ENCODE data around the gene DUSP8. TPM values are rescaled to one million over a fixed set of nuclear protein-coding genes. Genes with fewer than 3 reads are reported as not detected.
A peak's percentile ranks its signal among the peaks of the same experiment; 100 is the strongest.

The DUSP8 gene
- polyA plus RNA-seq, 3 donors from 2014 or later: 0.07 TPM; not detected in 2

GRCh38 chr11:1574933-1575242, 2.8 kb upstream of the DUSP8 start:
- peaks cover 10 to 24% (median 14%) of the 10 kb centered on the region in 3 donors for H3K27me3 Mint-ChIP-seq (ENCODE audit: low read depth in 3 of 3)
- no peak for DNase-seq
- H3K9me3 Mint-ChIP-seq: peaks cover 0 to 5% (median 1%) of the 10 kb centered on the region in 6 donors
- H3K36me3 Mint-ChIP-seq: peaks cover 0 to 6% (median 0%) of the 10 kb centered on the region in 3 donors
- H3K4me1 Mint-ChIP-seq: peaks cover 5 to 18% of the 10 kb centered on the region in 2 donors
- H3K27ac Mint-ChIP-seq: peak overlapping the region in 2 of 6 donors; percentile 16 to 45
- peak overlapping the region; percentile 27 to 61 (median 50) for H3K4me3 Mint-ChIP-seq

- Mint-ChIP-seq H3K9me3 (peaks cover 0 to 5% (median 1%) of the 10 kb centered on the region in 6 donors), H3K4me3 (peak overlapping the region; percentile 50 to 77 (median 76)), H3K27ac (peak overlapping the region; percentile 60 to 93 (median 88)), H3K36me3 (peaks cover 0 to 6% (median 0%) of the 10 kb centered on the region in 3 donors), H3K27me3 (ENCODE audit: low read depth in 3 of 3) (peaks cover 11 to 29% (median 19%) of the 10 kb centered on the region in 3 donors), H3K4me1 (peaks cover 5 to 21% of the 10 kb centered on the region in 2 donors)
- DNase-seq: peak; percentile 63 to 69 (median 64)
Observed at GRCh38 chr11:1574238-1574932, 2.3 kb upstream of the DUSP8 start.

GRCh38 chr11:1573903-1574237, 1.8 kb upstream of the DUSP8 start:
- Mint-ChIP-seq H3K4me3 (peak overlapping the region; percentile 40 to 77 (median 76)), H3K27ac (peak overlapping the region; percentile 60 to 93 (median 88)), H3K27me3 (ENCODE audit: low read depth in 3 of 3) (peaks cover 16 to 34% (median 18%) of the 10 kb centered on the region in 3 donors), H3K4me1 (peaks cover 5 to 25% of the 10 kb centered on the region in 2 donors), H3K36me3 (peaks cover 0 to 2% (median 0%) of the 10 kb centered on the region in 3 donors), H3K9me3 (peaks cover 0 to 4% (median under 1%) of the 10 kb centered on the region in 6 donors)
- DNase-seq: peak in 1 of 3 donors; percentile 21

GRCh38 chr11:1573077-1573902, 1.2 kb upstream of the DUSP8 start:
- Mint-ChIP-seq H3K27ac (peak overlapping the region; percentile 60 to 93 (median 88)), H3K27me3 (ENCODE audit: low read depth in 3 of 3) (peaks cover 20 to 37% (median 21%) of the 10 kb centered on the region in 3 donors), H3K4me3 (peak overlapping the region; percentile 57 to 77 (median 76)), H3K9me3 (peaks cover 0 to 2% (median 0%) of the 10 kb centered on the region in 6 donors), H3K4me1 (peaks cover 5 to 30% of the 10 kb centered on the region in 2 donors), H3K36me3 (no peaks in the 10 kb centered on the region)
- DNase-seq: peak; percentile 43 to 56 (median 49)

GRCh38 chr11:1571760-1572196, 293 bp downstream of the DUSP8 start:
- Mint-ChIP-seq H3K36me3 (no peaks in the 10 kb centered on the region), H3K9me3 (no peaks in the 10 kb centered on the region), H3K27me3 (ENCODE audit: low read depth in 3 of 3) (peaks cover 23 to 42% (median 24%) of the 10 kb centered on the region in 3 donors), H3K4me1 (peaks cover 5 to 38% of the 10 kb centered on the region in 2 donors), H3K27ac (no peak overlapping the region), H3K4me3 (no peak overlapping the region)
- DNase-seq: no peak

GRCh38 chr11:1570896-1571759, 943 bp downstream of the DUSP8 start:
- peaks cover 5 to 38% of the 10 kb centered on the region in 2 donors for H3K4me1 Mint-ChIP-seq
- peak in 1 of 3 donors; percentile 32 for DNase-seq
- H3K4me3 Mint-ChIP-seq: peak overlapping the region; percentile 51 to 74 (median 64)
- H3K36me3 Mint-ChIP-seq: no peaks in the 10 kb centered on the region
- no peaks in the 10 kb centered on the region for H3K9me3 Mint-ChIP-seq
- peaks cover 24 to 42% (median 25%) of the 10 kb centered on the region in 3 donors for H3K27me3 Mint-ChIP-seq (ENCODE audit: low read depth in 3 of 3)
- peak overlapping the region in 5 of 6 donors; percentile 66 to 84 (median 72) for H3K27ac Mint-ChIP-seq

- Mint-ChIP-seq H3K4me1 (peaks cover 5 to 38% of the 10 kb centered on the region in 2 donors), H3K4me3 (peak overlapping the region; percentile 51 to 74 (median 64)), H3K36me3 (no peaks in the 10 kb centered on the region), H3K27me3 (ENCODE audit: low read depth in 3 of 3) (peaks cover 23 to 42% (median 23%) of the 10 kb centered on the region in 3 donors), H3K27ac (peak overlapping the region; percentile 7 to 84 (median 70)), H3K9me3 (no peaks in the 10 kb centered on the region)
- no peak for DNase-seq
Observed at GRCh38 chr11:1570531-1570895, 1.6 kb downstream of the DUSP8 start.

- Mint-ChIP-seq H3K27me3 (ENCODE audit: low read depth in 3 of 3) (peaks cover 18 to 41% (median 25%) of the 10 kb centered on the region in 3 donors), H3K36me3 (no peaks in the 10 kb centered on the region), H3K9me3 (no peaks in the 10 kb centered on the region), H3K4me1 (peaks cover 3 to 38% of the 10 kb centered on the region in 2 donors), H3K27ac (peak overlapping the region; percentile 7 to 86 (median 78)), H3K4me3 (peak overlapping the region in 3 of 5 donors; percentile 64 to 74 (median 68))
- no peak for DNase-seq
Observed at GRCh38 chr11:1570001-1570453, 2.0 kb downstream of the DUSP8 start.

GRCh38 chr11:1569251-1569780, 2.8 kb downstream of the DUSP8 start:
- H3K4me3 Mint-ChIP-seq: peak overlapping the region; percentile 30 to 55 (median 32)
- no peaks in the 10 kb centered on the region for H3K9me3 Mint-ChIP-seq
- H3K27ac Mint-ChIP-seq: peak overlapping the region in 5 of 6 donors; percentile 49 to 86 (median 74)
- H3K36me3 Mint-ChIP-seq: no peaks in the 10 kb centered on the region
- H3K27me3 Mint-ChIP-seq (ENCODE audit: low read depth in 3 of 3): peaks cover 18 to 41% (median 27%) of the 10 kb centered on the region in 3 donors
- H3K4me1 Mint-ChIP-seq: peaks cover 0 to 38% of the 10 kb centered on the region in 2 donors
- DNase-seq: no peak

GRCh38 chr11:1568441-1568911, 3.6 kb downstream of the DUSP8 start:
- Mint-ChIP-seq H3K9me3 (no peaks in the 10 kb centered on the region), H3K4me3 (peak overlapping the region in 2 of 5 donors; percentile 49 to 61), H3K27ac (peak overlapping the region in 5 of 6 donors; percentile 39 to 81 (median 68)), H3K4me1 (peaks cover 0 to 31% of the 10 kb centered on the region in 2 donors), H3K27me3 (ENCODE audit: low read depth in 3 of 3) (peaks cover 19 to 38% (median 27%) of the 10 kb centered on the region in 3 donors), H3K36me3 (no peaks in the 10 kb centered on the region)
- DNase-seq: peak; percentile 77 to 85 (median 78)

GRCh38 chr11:1567721-1568100, 4.4 kb downstream of the DUSP8 start:
- Mint-ChIP-seq H3K36me3 (no peaks in the 10 kb centered on the region), H3K27me3 (ENCODE audit: low read depth in 3 of 3) (peaks cover 17 to 34% (median 23%) of the 10 kb centered on the region in 3 donors), H3K4me1 (peaks cover 0 to 30% of the 10 kb centered on the region in 2 donors), H3K27ac (peak overlapping the region in 3 of 6 donors; percentile 10 to 17 (median 12)), H3K4me3 (no peak overlapping the region), H3K9me3 (no peaks in the 10 kb centered on the region)
- no peak for DNase-seq

GRCh38 chr11:1567052-1567720, 4.9 kb downstream of the DUSP8 start:
- Mint-ChIP-seq H3K36me3 (no peaks in the 10 kb centered on the region), H3K27ac (peak overlapping the region in 4 of 6 donors; percentile 34 to 61 (median 48)), H3K4me1 (peaks cover 0 to 30% of the 10 kb centered on the region in 2 donors), H3K9me3 (no peaks in the 10 kb centered on the region), H3K27me3 (ENCODE audit: low read depth in 3 of 3) (peaks cover 17 to 37% (median 23%) of the 10 kb centered on the region in 3 donors), H3K4me3 (no peak overlapping the region)
- no peak for DNase-seq
